Fibroblast of skin of abdomen (primary cell): ENCODE measurements around the gene VDAC2. TPM values are rescaled to one million over a fixed set of nuclear protein-coding genes. Genes with fewer than 3 reads are reported as not detected.
"Not testable (repeated sequence)": the region's sequence is repeated elsewhere in the genome, so short reads cannot be mapped to it uniquely, and the experiment has no call there.

ENCODE experiments used
- DNase-seq: peaks from one replicate; pipeline ENCODE4 v3.0.0-alpha.2; 2013
- polyA plus RNA-seq, 2 experiments: library from polyadenylated mRNA; unstranded; fragments of 120-200 nt; gene quantifications; one replicate each; pipeline ENCODE4 v1.2.1, GENCODE V29; 2013; ENCODE audit not compliant: insufficient read length in 2 of 2

Gene VDAC2, protein sequence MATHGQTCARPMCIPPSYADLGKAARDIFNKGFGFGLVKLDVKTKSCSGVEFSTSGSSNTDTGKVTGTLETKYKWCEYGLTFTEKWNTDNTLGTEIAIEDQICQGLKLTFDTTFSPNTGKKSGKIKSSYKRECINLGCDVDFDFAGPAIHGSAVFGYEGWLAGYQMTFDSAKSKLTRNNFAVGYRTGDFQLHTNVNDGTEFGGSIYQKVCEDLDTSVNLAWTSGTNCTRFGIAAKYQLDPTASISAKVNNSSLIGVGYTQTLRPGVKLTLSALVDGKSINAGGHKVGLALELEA
- polyA plus RNA-seq (2013, experiment 1 of 2; ENCODE audit: insufficient read length), result 185 TPM
- polyA plus RNA-seq (2013, experiment 2 of 2; ENCODE audit: insufficient read length), result 181 TPM

DNA sequence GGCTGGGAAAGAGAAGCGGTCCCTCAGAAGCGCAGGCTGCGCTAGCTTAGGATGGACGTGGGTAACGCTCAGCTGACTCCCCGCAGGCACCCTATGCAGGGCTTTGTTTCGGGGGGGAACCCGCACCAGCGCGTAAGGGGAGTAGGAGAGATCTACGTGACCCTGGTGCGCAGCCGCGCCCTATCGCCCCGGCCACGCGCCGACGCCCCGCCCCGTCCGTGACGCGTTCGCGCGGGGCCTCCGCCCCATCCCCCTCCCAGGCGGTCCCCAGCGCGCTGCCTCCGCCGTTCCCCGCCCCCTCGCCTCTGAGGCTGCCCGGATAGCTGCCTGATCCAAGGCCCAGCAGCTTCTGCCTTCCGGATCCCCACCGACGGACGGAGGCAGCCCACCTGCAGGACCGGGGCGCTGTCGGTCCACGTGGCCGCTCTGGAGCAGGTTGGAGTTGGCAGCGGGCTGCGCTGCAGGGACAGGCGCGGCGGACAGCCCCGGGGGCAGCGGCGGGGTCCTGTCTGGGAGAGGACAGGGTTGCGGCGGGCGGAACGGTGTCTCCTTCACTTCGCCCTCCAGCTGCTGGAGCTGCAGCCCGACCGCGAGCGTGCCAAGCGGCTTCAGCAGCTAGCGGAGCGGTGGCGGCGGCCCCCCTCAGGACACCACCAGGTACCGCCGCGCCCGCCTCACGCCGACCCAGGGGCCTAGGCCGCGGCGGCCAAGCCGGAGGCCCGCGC, at the start of gene VDAC2:
Gene VDAC2 (plus strand): TSS at position 515 of the 725 bp plus-strand sequence. CDS start 363 bp downstream, outside the sequence.
- DNase-seq, result peak; percentile 90

DNA sequence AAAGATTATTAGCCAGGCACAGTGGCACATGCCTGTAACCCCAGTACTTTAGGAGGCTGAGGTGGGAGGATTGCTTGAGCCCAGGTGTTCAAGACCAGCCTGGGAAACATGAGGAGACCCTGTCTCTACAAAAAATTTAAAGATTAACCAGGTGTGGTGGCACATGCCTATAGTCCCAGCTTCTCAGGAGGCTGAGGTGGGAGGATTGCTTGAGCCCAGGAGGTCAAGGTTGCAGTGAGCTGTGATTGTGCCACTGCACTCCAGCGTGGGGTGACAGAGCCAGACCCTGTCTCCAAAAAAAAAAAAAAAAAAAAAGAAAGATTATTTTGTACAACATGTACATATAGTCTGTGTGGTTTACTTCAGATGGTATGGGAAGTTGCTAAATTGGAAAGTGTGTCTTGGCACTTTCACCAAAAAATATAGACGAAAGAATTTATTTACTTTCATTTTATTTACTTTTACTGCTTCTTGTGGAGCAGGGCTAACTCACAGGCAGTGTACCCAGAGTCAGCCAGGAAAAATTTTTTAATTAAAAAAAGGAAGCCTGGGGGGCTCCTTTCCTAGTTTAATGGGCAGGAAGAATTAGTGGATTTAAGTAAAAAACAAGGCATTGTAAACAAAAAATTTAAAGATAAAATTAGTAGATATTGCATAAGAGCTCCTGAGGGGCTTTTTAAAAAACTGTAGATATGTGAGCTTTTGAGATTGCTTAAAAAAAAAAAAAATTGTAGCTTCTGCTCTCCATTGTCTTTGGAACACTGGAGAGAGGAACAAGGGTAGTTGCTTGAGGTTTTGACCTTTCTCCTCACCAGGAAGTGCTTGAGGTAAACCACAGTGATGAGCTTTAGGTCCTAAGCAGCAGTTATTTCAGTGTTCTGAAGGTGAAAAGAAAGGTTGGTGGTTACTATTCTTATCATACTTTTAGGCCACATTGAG, 44.6 kb upstream of the VDAC2 start:
- DNase-seq, result peak; percentile 9

DNA sequence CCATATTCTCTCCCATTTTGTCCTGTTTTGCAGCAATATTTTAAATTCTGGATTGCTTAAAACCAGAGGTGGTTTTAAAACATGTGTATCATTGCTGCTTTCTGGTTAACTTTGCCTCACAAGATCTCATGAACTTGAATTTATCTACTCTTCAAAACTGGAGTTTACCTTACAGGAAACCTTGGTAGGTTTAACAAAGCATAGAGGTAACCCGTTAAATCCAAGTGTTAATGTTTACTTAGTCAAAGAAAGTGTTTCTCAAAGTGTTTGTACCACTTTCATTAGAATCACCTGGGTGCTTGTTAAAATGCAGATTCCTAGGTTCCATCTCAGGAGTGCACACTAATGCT, 44.0 kb upstream of the VDAC2 start:
- no peak for DNase-seq

DNA sequence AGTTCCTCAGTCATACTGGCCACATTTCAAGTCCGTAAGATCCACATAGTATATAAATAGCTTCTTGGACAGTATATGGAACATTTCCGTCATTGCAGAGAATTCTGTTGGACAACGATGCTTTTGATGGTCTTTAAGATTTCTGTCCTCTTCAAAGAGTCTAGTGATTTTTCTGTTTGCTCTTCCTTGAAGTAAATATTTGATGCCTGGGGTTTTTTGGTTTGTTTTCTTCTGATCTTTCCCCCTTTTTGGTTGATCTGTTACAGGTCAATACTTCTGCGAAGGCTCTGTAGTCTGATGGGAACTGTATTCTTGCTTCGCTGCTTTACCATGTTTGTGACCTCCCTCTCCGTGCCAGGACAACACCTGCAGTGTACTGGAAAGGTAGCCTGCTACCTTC, 42.3 kb upstream of the VDAC2 start:
- no peak for DNase-seq

DNA sequence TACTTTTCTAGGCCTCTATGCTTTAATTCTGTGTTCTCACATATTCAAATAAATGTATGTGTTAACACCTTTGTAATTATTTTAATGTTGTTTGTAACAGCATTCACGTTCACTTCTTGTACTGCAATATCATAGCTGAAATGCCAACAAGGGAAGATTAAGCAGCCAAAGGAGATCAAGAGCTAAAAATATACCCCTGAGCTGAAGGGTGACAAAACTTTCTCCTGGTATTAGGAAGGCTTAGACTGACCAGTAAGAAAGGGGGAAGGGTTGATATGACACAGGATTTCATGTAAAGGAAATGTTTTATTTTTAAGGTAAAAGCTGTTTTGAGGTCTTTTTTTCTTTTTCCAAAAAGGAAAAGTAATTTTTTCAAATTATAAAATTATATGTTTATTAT, 40.4 kb upstream of the VDAC2 start:
- DNase-seq, result no peak

DNA sequence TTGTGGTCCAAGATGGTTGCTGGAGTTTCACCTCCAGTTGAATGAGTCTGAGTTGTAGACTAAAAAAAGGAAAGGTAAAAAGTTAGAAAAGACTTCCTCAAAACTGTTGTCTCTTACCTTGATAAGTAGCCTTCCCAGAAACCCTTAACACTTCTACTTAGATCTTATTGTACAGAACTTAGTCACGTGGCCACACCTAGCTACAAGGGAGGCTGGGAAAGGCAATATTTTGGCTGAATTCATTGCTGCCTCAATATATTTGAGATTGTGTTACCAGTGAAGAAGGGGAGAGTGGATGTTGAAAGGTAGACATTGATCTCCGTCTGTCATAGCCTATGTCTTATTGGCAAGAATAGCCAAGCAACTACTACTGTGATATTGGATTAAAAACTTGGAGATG, 35.5 kb upstream of the VDAC2 start:
- no peak for DNase-seq

DNA sequence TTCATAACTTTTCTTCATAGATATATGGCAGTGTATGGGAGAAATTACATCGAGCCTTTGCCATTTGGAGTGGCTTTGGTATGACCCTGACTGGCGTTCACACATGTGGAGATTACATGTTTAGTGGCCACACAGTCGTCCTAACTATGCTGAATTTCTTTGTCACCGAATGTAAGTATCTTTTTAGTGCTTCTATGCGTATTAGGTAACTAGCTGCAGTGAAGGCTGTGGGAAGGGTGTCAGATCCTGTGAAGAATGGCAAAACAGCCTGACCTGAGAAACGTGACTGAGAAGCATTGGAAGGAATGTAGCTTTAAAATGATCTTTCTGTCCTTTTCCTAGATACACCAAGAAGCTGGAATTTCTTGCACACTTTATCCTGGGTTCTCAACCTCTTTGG, 34.5 kb upstream of the VDAC2 start:
- DNase-seq, result no peak

DNA sequence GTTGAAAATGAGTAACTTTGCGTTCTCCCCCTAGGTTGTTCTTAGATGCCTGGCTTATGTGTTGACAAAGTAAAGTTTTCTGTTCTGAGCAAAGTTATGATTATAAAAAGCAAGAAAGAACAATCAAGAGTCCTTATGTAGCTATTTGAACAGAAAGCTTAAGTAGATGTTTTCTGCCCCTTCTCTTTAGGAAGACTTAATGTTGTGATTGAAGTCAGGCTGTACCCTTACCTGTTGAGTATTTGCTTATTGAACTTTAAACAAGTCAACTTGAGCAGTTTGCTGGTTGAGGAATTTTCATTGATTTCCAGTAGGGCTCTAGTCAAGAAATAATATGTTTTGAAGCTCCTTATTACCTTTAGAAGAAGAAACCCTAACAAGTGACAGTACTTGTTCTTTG, 33.9 kb upstream of the VDAC2 start:
- no peak for DNase-seq

DNA sequence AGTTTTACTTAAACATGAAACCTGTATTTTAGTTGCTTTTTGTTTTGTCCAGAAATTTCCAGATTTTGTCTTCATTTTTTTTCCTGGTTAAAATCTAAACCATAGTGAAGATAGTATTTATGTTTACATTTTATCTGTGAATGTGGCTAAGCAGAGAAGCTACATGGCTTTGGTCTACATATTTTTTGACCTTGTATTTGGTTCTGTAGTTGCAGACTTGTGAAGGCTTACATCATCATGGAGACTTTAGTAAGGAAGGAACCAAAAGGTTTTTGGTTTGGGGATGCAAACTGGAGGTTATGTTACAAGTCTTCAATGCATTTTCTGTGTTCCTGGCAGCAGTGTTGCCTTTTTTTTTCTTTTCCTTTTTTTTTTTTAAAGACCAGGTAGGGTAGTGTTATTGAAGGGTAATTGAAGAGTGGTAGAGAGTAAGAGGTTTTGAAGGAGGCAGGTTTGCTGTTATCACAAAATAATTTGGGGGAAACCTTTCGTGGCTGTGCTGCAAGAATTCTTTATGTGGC, 30.9 kb upstream of the VDAC2 start:
- no peak for DNase-seq

DNA sequence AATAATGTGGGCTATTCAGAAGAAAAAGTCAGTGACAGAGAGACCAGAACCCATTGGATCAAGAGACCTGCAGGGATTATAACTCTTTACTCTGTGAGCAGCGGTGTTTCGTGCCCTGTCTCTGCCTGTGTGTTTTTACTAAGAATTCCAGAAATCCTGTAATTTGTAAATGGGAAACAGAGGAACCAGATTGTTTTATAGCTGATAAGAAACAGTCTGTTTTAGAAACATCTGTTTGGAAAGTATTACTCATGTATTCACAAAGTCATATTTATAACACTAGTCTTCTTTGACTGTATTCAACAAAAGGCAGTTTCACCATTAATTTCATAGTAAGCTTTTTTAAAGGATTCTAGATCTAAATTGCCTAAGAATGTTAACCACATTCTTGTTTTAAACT, 30.0 kb upstream of the VDAC2 start:
- DNase-seq, result peak; percentile 10

DNA sequence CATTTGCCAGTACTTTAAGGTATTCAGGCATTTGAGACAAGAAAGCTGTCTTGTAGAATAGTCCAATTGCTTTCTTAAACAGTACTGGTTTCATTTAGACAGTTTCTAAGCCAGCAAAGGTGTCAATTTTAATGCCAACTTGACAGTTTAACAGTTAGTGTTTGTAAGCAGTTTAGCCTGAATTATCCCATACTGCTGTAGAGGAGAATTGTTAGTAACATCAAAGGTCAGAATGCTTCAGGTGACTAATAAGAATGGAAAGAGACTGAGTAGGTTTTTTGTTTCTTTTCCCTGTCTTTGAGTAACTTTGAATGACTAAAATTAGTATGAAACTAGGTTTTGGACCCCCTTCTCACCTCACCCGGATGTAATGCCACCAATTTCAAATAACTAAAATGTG, 29.5 kb upstream of the VDAC2 start:
- DNase-seq, result no peak

DNA sequence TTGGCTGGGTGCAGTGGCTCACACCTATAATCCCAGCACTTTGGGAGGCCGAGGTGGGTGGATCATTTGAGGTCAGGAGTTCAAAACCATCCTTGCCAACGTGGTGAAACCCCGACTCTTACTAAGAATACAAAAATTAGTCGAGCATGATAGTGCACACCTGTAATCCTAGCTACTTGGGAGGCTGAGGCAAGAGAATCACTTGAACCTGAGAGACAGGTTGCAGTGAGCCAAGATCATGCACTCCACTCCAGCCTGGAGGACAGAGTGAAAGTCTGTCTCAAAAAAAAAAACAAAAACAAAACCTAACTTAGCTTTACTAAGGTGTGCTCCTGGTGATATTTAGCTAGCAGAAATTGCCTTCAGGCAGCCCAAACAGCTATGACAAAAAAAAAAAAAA, 24.3 kb upstream of the VDAC2 start:
- DNase-seq, result no peak

DNA sequence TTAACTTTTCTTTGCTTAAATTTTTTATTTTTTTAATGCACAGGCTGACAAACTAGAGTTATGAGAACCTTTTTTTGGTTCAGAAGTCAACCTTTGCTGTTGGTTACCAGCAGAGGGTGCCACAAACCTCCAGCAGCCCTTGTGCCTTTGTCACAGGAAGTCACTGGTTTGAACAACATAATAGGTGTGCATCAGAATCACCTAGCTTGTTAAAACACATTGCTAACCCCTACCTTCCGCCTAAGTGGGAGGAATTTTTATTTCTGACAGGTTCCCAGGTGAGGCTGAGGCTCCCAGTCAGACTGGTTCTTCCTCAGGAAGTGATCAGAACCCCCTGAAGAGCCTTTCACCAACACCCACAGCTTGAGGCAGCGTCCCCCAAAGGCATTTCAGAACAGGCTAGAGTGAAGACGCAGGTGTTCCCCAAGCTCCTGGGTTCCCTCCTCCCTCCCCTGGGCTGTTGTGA, 22.6 kb upstream of the VDAC2 start:
- DNase-seq, result peak; percentile 49

DNA sequence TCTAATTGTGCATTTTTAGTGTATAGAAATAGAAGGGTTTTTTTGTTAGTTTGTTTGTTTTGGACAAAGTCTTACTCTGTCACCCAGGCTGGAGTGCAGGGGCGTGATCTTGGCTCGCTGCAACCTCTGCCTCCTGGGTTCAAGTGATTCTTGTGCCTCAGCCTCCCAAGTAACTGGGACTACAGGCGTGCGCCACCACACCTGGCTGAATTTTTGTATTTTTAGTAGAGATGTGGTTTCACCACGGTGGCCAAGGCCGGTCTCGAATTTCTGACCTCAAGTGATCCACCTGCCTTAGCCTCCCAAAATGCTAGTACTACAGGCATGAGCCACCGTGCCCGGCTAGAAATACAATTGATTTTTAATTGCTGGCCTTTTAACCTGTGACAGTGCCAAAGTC, 22.1 kb upstream of the VDAC2 start:
- DNase-seq, result not testable (repeated sequence)

DNA sequence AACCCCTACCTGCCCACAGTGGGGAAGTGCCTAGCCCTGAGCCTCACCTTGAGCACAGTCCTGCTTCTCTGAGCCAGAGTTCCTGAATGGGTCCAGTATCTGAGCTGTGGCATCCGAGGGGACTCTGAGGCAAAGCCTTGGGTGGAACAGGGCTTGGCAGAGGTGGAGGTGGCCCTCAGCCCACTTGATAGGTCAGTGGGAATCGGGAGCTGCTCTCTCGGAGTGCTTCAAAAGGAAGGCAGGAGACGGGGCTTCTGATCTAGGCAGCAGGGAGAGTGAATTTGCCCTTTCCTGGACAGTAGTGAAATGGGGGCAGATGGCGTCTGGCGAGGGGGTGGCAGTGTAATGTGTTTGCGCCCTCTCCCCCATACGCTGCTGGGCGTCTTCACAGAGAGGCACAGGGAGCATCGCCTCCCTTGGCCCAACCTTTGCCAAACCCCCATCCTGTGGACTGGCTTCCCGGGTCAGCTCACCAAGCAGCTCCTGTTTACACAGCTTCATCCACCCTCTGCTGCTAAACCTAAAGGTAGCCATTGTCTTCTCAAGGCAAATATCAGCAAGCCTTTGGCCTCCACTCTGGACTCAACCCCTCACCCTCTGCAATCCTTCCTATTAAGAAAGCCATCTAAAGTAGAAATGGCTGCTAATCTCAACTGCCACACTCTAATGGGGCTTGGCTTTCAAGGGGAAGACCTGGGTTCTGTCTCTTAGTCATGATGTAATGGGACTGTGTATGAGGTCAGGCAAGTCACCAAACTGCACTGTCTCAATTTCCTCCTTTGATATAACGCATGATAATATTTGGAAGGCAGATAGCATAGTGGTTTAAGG, 21.1 kb upstream of the VDAC2 start:
- DNase-seq, result no peak

DNA sequence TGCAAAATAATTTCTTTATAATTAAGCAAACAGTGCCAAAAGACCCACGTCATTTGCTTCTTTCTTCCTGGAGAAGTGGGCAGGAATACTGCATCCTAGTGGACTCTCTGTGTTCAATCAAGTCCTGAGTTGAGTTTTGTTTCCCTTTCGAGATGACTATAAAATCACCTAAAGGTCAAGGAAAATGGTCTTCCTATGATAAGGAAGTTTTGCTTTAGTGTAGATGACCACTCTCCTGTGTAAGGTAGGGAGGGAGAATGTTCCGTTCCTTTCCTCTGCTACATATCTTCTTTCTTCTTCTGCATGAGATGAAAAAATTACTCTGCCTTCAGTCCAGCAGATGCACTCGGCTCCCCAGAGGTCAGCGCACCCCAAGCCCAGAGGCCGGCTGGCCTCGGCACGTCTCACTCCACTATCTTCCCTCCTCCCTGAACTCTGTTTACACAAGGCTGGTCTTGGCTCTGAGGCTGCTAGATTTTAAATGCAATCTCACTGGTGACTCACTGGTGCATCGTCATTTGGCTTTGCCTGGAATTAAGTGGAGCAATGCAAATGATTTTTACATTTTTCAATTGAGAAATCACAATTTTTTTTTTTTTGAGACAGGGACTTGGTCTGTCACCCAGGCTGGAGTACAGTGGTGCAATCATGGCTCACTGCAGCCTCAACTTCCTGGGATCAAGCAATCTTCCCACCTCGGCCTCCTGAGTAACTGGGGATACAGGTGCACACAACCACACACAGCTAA, 18.6 kb upstream of the VDAC2 start:
- DNase-seq, result peak; percentile 85

DNA sequence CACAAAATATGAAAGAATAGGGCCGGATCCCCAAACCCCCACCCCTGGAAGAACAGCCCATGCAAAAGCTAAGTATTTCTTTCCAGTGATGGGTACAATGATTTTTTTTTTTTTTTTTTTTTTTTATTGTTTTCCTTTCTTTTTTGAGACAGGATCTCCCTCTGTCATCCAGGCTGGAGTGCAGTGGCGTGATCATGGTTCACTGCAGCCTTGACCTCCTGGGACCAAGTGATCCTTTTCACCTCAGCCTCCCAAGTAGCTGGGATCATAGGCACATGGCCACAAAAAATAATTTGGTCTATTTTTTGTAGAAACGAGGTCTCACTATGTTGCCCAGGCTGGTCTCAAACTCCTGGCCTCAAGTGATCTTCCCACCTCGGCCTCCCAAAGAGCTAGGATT, 16.0 kb upstream of the VDAC2 start:
- not testable (repeated sequence) for DNase-seq

DNA sequence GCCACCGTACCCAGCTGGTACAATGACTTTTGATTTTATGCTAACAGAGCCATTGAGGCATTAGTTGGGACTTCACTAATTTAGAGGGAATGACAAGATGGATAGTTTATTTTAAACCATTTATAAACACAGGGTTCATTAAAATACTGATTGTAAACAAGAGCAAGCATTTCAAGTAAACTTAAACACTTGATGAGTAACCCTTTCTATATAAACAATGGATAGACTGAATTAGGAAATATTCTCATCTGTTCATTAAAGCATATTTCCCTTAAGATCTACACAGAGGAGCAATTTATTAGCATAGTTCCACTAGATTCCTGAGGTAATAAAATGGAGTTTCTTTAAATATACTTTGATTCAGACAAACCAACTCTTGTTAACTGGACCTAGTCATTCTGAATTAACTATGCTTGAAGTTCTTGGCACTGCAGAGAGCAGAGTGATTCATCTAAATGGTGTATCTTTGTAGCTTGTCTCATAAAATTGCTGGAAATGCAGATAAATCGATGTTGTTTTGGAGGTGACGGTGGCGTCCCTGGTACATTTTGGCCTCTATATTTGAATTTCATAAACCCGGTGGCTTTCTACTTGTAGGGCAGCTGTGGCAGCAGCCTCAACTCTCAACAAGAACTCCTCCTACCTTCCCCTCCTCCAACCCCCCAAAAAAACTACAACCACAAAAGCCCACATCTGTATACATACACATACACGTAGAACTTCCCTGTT, 15.4 kb upstream of the VDAC2 start:
- peak; percentile 61 for DNase-seq

DNA sequence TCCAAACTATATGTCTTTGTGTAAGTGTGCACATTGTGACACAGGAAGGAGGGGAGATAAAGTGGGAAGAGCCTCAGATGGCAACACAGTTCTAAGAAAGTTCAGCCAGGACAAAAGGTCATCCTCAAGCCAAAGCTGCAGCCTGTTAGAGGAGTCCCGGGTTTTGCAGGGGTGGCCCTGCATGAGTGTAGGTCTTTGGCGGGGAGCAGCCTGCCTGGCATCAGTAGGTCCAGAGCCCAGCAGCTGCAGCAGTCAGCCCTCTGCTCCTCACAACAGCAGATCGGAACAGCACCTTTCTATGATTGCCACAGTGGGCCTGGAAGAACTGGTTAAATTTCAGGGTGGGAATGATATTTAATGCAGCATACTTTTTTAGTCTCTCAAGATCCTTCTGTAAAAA, 13.5 kb upstream of the VDAC2 start:
- DNase-seq, result no peak

DNA sequence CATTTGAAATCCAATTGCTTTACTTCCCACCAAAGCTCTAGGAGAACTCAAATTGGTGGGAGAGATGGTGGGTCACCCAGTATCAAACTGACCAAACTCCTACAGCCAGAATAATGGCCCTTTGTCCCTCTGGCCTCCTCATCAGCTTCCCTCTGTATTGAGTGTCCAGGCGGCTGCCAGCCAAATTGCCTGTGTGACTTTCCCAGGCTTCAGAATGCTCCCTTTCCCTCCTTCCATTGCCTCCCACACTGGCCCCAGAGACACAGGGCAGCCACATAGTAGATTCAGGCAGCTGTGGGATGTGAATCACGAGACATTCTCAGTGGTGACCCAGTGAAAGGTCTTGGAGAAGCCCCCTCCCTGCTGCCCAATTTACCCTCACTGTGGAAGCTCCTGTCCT, 12.7 kb upstream of the VDAC2 start:
- DNase-seq, result no peak
